HepG2 (cell line): ENCODE data around the gene TFB1M. TPM values are rescaled to one million over a fixed set of nuclear protein-coding genes. Genes with fewer than 3 reads are reported as not detected.
A peak's percentile ranks its signal among the peaks of the same experiment; 100 is the strongest.

Experiments
- ATRX ChIP-seq: sonication (generic); formaldehyde crosslinking; IDR thresholded peaks from 2 replicates; pipeline ENCODE4 v1.4.0; 2020; ENCODE audit warnings: missing genetic modification reagents, borderline replicate concordance
- BATF2 ChIP-seq: sonication (generic); formaldehyde crosslinking; IDR thresholded peaks from 2 replicates; pipeline ENCODE4 v1.8.0; 2022; ENCODE audit warnings: mild to moderate bottlenecking, missing genetic modification reagents, moderate library complexity
- CHD2 ChIP-seq: IDR thresholded peaks from 2 replicates; pipeline ENCODE4 v1.6.1; 2011; ENCODE audit warnings: low read depth, low read length, improper control_type of control experiment
- ELF3 ChIP-seq: IDR thresholded peaks from 2 replicates; pipeline ENCODE4 v1.6.1; 2016; ENCODE audit warnings: missing genetic modification reagents, missing compliant biosample characterization
- FOXK2 ChIP-seq: fragments of 450-650 bp; IDR thresholded peaks from 2 replicates; pipeline ENCODE4 v1.6.1; 2016
- HDAC2 ChIP-seq: sonication (generic); formaldehyde crosslinking; IDR thresholded peaks from 2 replicates; pipeline ENCODE4 v1.4.0; 2020; ENCODE audit warnings: missing genetic modification reagents
- HES4 ChIP-seq: sonication (generic); formaldehyde crosslinking; IDR thresholded peaks from 2 replicates; pipeline ENCODE4 v1.9.0; 2021; ENCODE audit warnings: mild to moderate bottlenecking, missing genetic modification reagents, borderline replicate concordance
- JARID2 ChIP-seq: sonication (generic); formaldehyde crosslinking; IDR thresholded peaks from 2 replicates; pipeline ENCODE4 v1.8.1; 2023; ENCODE audit warnings: missing genetic modification reagents, inconsistent platforms; ENCODE audit not compliant: insufficient replicate concordance
- JUNB ChIP-seq: sonication (generic); formaldehyde crosslinking; IDR thresholded peaks from 2 replicates; pipeline ENCODE4 v1.8.0; 2022; ENCODE audit warnings: missing genetic modification reagents, mild to moderate bottlenecking, borderline replicate concordance
- KDM5A ChIP-seq: fragments of 200-600 bp; sonication (generic); IDR thresholded peaks from 2 replicates; pipeline ENCODE4 v1.7.0; 2018; ENCODE audit warnings: antibody characterized with exemption, mild to moderate bottlenecking, low read length, borderline replicate concordance
- MED1 ChIP-seq: sonication (generic); formaldehyde crosslinking; IDR thresholded peaks from 2 replicates; pipeline ENCODE4 v1.4.0; 2020; ENCODE audit warnings: missing genetic modification reagents
- NFIC ChIP-seq: IDR thresholded peaks from 2 replicates; pipeline ENCODE4 v1.6.1; 2012; ENCODE audit warnings: mild to moderate bottlenecking, low read length, inconsistent platforms
- NKX3-1 ChIP-seq: sonication (generic); formaldehyde crosslinking; IDR thresholded peaks from 2 replicates; pipeline ENCODE4 v1.5.0; 2020; ENCODE audit warnings: missing genetic modification reagents
- RELA ChIP-seq: sonication (generic); formaldehyde crosslinking; IDR thresholded peaks from 2 replicates; pipeline ENCODE4 v1.4.0; 2020; ENCODE audit warnings: missing genetic modification reagents
- SMC3 ChIP-seq: IDR thresholded peaks from 2 replicates; pipeline ENCODE4 v1.6.1; 2011; ENCODE audit warnings: low read length, improper control_type of control experiment
- SNAPC5 ChIP-seq: sonication (generic); formaldehyde crosslinking; IDR thresholded peaks from 2 replicates; pipeline ENCODE4 v1.8.1; 2023; ENCODE audit warnings: mild to moderate bottlenecking, missing genetic modification reagents, borderline replicate concordance
- SRF ChIP-seq: IDR thresholded peaks from 2 replicates; pipeline ENCODE4 v1.6.1; 2011; ENCODE audit warnings: mild to moderate bottlenecking, low read depth, low read length, moderate library complexity
- SSRP1 ChIP-seq: IDR thresholded peaks from 2 replicates; pipeline ENCODE4 v1.6.1; 2016; ENCODE audit warnings: control low read depth
- TERF1 ChIP-seq: sonication (generic); formaldehyde crosslinking; IDR thresholded peaks from 2 replicates; pipeline ENCODE4 v1.8.0; 2022; ENCODE audit warnings: mild to moderate bottlenecking, missing genetic modification reagents, moderate library complexity
- TSC22D2 ChIP-seq: sonication (generic); formaldehyde crosslinking; IDR thresholded peaks from 2 replicates; pipeline ENCODE4 v1.5.1; 2020; ENCODE audit warnings: missing genetic modification reagents, mild to moderate bottlenecking, borderline replicate concordance
- ZBTB14 ChIP-seq: sonication (generic); formaldehyde crosslinking; IDR thresholded peaks from 2 replicates; pipeline ENCODE4 v1.4.0; 2020; ENCODE audit warnings: missing genetic modification reagents
- ZBTB25 ChIP-seq: IDR thresholded peaks from 2 replicates; pipeline ENCODE4 v1.6.1; 2018; ENCODE audit warnings: missing genetic modification reagents
- ZNF260 ChIP-seq: sonication (generic); formaldehyde crosslinking; IDR thresholded peaks from 2 replicates; pipeline ENCODE4 v1.4.0; 2020; ENCODE audit warnings: missing genetic modification reagents, low read depth, mild to moderate bottlenecking, borderline replicate concordance
- ZNF275 ChIP-seq: sonication (generic); formaldehyde crosslinking; IDR thresholded peaks from 2 replicates; pipeline ENCODE4 v1.8.0; 2022; ENCODE audit warnings: missing genetic modification reagents, mild to moderate bottlenecking, inconsistent platforms, borderline replicate concordance
- ZNF747 ChIP-seq: sonication (generic); formaldehyde crosslinking; IDR thresholded peaks from 2 replicates; pipeline ENCODE4 v1.8.1; 2023; ENCODE audit warnings: missing genetic modification reagents, mild to moderate bottlenecking, borderline replicate concordance
- ZNF878 ChIP-seq: sonication (generic); formaldehyde crosslinking; IDR thresholded peaks from 2 replicates; pipeline ENCODE4 v1.8.1; 2023; ENCODE audit warnings: mild to moderate bottlenecking, missing genetic modification reagents, moderate library complexity
- polyA plus RNA-seq, 8 experiments: library from polyadenylated mRNA; depleted of rRNA in 3 of 8; stranded (reverse) in 7 of 8; unstranded in 1 of 8; fragments of >200 nt; fragmentation: Illumina TruSeq in 4 of 8; extraction: Trizol in 4 of 8; gene quantifications; 2 replicates each; pipeline versions ENCODE4 v1.2.1 to v1.2.3, GENCODE V29; 2011 to 2016; ENCODE audit warnings: low read depth in 4 of 8, missing spikeins in 1 of 8, mixed read lengths in 1 of 8; ENCODE audit not compliant: insufficient read depth in 1 of 8
- total RNA-seq, 5 experiments: library from RNA; depleted of rRNA; stranded (reverse); fragments of >200 nt; fragmentation: Illumina TruSeq; extraction: Trizol; gene quantifications; 2 replicates each; pipeline ENCODE4 v1.2.3, GENCODE V29; 2016; ENCODE audit warnings: low read depth in 1 of 5

Gene TFB1M
- total and polyA plus RNA-seq, 2 of the 13 experiments (the other 11 are each of a cell fraction or from before 2014, with no cell fraction given) = 91.4 to 122 TPM

- TF ChIP-seq ZNF747 (CRISPR knock-in tag) (peak; percentile 56; the same call in 1 of the 2 replicates), RELA (CRISPR knock-in tag) (peak; percentile 85), TSC22D2 (CRISPR knock-in tag) (peak; percentile 59; the same call in 1 of the 2 replicates), ZNF275 (CRISPR knock-in tag) (peak; percentile 75; the same call in 1 of the 2 replicates), HDAC2 (peak; percentile 75), CHD2 (peak; percentile 75), SNAPC5 (no peak), BATF2 (CRISPR knock-in tag) (no peak), JUNB (CRISPR knock-in tag) (peak; percentile 67; the same call in 1 of the 2 replicates), NFIC (peak; percentile 32; the same call in 1 of the 2 replicates), ATRX (CRISPR knock-in tag) (no peak), MED1 (CRISPR knock-in tag) (peak; percentile 49), FOXK2 (no peak), SRF (no peak), NKX3-1 (CRISPR knock-in tag) (peak; percentile 63), HES4 (CRISPR knock-in tag) (peak; percentile 94; the same call in 1 of the 2 replicates), ELF3 (CRISPR knock-in tag) (peak; percentile 84), SMC3 (no peak), ZBTB14 (CRISPR knock-in tag) (0 out of 2 replicates have a peak, but pooled peaks have one; percentile 56), SSRP1 (peak; percentile 94; the same call in 1 of the 2 replicates), ZBTB25 (CRISPR knock-in tag) (peak; percentile 77; the same call in 1 of the 2 replicates), JARID2 (no peak), ZNF260 (CRISPR knock-in tag) (no peak), KDM5A (peak; percentile 49; the same call in 1 of the 2 replicates), ZNF878 (CRISPR knock-in tag) (no peak), TERF1 (CRISPR knock-in tag) (no peak)
Observed at GRCh38 chr6:155314092-155314772, at the start of gene TFB1M (continued).
